ENCODE measurements around the gene AKAP13.

- TF ChIP-seq CHD2 (IDR thresholded peaks at IDR 0.05; ENCODE audit: low read depth, low read length) (no peak), ZNF547 (CRISPR knock-in tag; IDR thresholded peaks at IDR 0.05) (no peak), POLR2G (IDR thresholded peaks at IDR 0.05; ENCODE audit: low read depth, low read length) (no peak), ZNF451 (CRISPR knock-in tag; IDR thresholded peaks at IDR 0.05) (no peak)
Observed at GRCh38 chr15:85350395-85350794, 30.0 kb upstream of the AKAP13 start.
